Activated CD4-positive, alpha-beta T cell treated with anti-CD3 and anti-CD28 coated beads, Interleukin-2, amount 50 U/mL, for 24 hours (primary cell): ENCODE data around the gene DUOXA2.
"Not testable (repeated sequence)": the region's sequence is repeated elsewhere in the genome, so short reads cannot be mapped to it uniquely, and the experiment has no call there.

Source experiments
- DNase-seq, 2 donors: peaks; one replicate each; pipeline ENCODE4 v3.0.0-alpha.2; 2020; ENCODE audit warnings: low read depth in 1 of 2, low spot score in 1 of 2

DUOXA2 gene

GRCh38 chr15:45095661-45096060 lies 18.5 kb upstream of the DUOXA2 start:
- no peak for DNase-seq

- DNase-seq: no peak
Observed at GRCh38 chr15:45097466-45097865, 16.7 kb upstream of the DUOXA2 start.

GRCh38 chr15:45099549-45100165 lies 14.5 kb upstream of the DUOXA2 start:
- no peak for DNase-seq

GRCh38 chr15:45100884-45101625 lies 13.1 kb upstream of the DUOXA2 start:
- no peak for DNase-seq

- DNase-seq: no peak
Observed at GRCh38 chr15:45101749-45102148, 12.4 kb upstream of the DUOXA2 start.

GRCh38 chr15:45102226-45102625 lies 11.9 kb upstream of the DUOXA2 start:
- DNase-seq: no peak

- not testable (repeated sequence) for DNase-seq
Observed at GRCh38 chr15:45104170-45104569, 10.0 kb upstream of the DUOXA2 start.

- DNase-seq: no peak
Observed at GRCh38 chr15:45105586-45105985, 8.5 kb upstream of the DUOXA2 start.

- no peak for DNase-seq
Observed at GRCh38 chr15:45106002-45106790, 7.9 kb upstream of the DUOXA2 start.

- no peak for DNase-seq
Observed at GRCh38 chr15:45107941-45108630, 6.0 kb upstream of the DUOXA2 start.

GRCh38 chr15:45110256-45110820 lies 3.8 kb upstream of the DUOXA2 start:
- DNase-seq: no peak

- DNase-seq: no peak
Observed at GRCh38 chr15:45111390-45112142, 2.6 kb upstream of the DUOXA2 start.

- DNase-seq: no peak
Observed at GRCh38 chr15:45112143-45112590, 2.0 kb upstream of the DUOXA2 start.

- DNase-seq: no peak
Observed at GRCh38 chr15:45112591-45113379, 1.3 kb upstream of the DUOXA2 start.

GRCh38 chr15:45113380-45113990 lies 641 bp upstream of the DUOXA2 start:
- no peak for DNase-seq

GRCh38 chr15:45114751-45115085 lies 592 bp downstream of the DUOXA2 start:
- DNase-seq: no peak

- no peak for DNase-seq
Observed at GRCh38 chr15:45115312-45115820, 1.2 kb downstream of the DUOXA2 start.

GRCh38 chr15:45116006-45116481 lies 1.9 kb downstream of the DUOXA2 start:
- no peak for DNase-seq
